HEK293T (cell line): ENCODE measurements around the gene TOMM40L.

Source experiments
- CTCF ChIA-PET: fragments of 350-600 bp; formaldehyde crosslinking; extraction: SDS; loops from one replicate; lab custom pipeline; 2021; ENCODE audit warnings: antibody characterized with exemption, inconsistent platforms; lab: Yijun Ruan, JAX
- POLR2A ChIA-PET: fragments of 350-600 bp; formaldehyde crosslinking; extraction: SDS; loops from one replicate; lab custom pipeline; 2020; ENCODE audit warnings: antibody characterized with exemption, inconsistent platforms; lab: Yijun Ruan, JAX
- DNase-seq: peaks from one replicate; pipeline ENCODE4 v3.0.0; 2012; ENCODE audit warnings: mixed read lengths; ENCODE audit errors: extremely low spot score
- ARNT ChIP-seq: fragments of 450-650 bp; IDR thresholded peaks from 2 replicates; pipeline ENCODE4 v1.6.1; 2017; ENCODE audit warnings: mild to moderate bottlenecking
- BHLHE40 ChIP-seq: fragments of 450-650 bp; IDR thresholded peaks from 2 replicates; pipeline ENCODE4 v1.6.1; 2016; ENCODE audit warnings: mild to moderate bottlenecking, moderate library complexity, borderline replicate concordance
- CTBP1 ChIP-seq: fragments of 450-650 bp; IDR thresholded peaks from 2 replicates; pipeline ENCODE4 v1.6.1; 2016; ENCODE audit warnings: borderline replicate concordance
- ELF4 ChIP-seq: fragments of 450-650 bp; IDR thresholded peaks from 2 replicates; pipeline ENCODE4 v1.6.1; 2017; ENCODE audit warnings: antibody characterized with exemption
- FOXA1 ChIP-seq: fragments of 450-650 bp; IDR thresholded peaks from 2 replicates; pipeline ENCODE4 v1.6.1; 2016; ENCODE audit warnings: mild to moderate bottlenecking
- FOXK2 ChIP-seq: fragments of 450-650 bp; IDR thresholded peaks from 2 replicates; pipeline ENCODE4 v1.6.1; 2016; ENCODE audit warnings: mild to moderate bottlenecking
- FOXM1 ChIP-seq: fragments of 450-650 bp; IDR thresholded peaks from 2 replicates; pipeline ENCODE4 v1.6.1; 2017; ENCODE audit warnings: mild to moderate bottlenecking, borderline replicate concordance
- HDGF ChIP-seq: fragments of 450-650 bp; IDR thresholded peaks from 2 replicates; pipeline ENCODE4 v1.6.1; 2017; ENCODE audit warnings: antibody characterized with exemption, borderline replicate concordance
- L3MBTL2 ChIP-seq: fragments of 450-650 bp; conservative IDR thresholded peaks from 2 replicates; pipeline ENCODE4 v1.6.1; 2016; ENCODE audit warnings: mild to moderate bottlenecking
- LEF1 ChIP-seq: fragments of 450-650 bp; IDR thresholded peaks from 2 replicates; pipeline ENCODE4 v1.6.1; 2017; ENCODE audit warnings: mild to moderate bottlenecking, borderline replicate concordance
- NFRKB ChIP-seq: fragments of 450-650 bp; IDR thresholded peaks from 2 replicates; pipeline ENCODE4 v1.6.1; 2016; ENCODE audit warnings: mild to moderate bottlenecking, moderate library complexity
- SP1 ChIP-seq: fragments of 450-650 bp; IDR thresholded peaks from 2 replicates; pipeline ENCODE4 v1.6.1; 2017
- SUZ12 ChIP-seq: fragments of 450-650 bp; IDR thresholded peaks from 2 replicates; pipeline ENCODE4 v1.6.1; 2016; ENCODE audit warnings: mild to moderate bottlenecking
- TARDBP ChIP-seq: fragments of 450-650 bp; IDR thresholded peaks from 2 replicates; pipeline ENCODE4 v1.6.1; 2016
- ZNF384 ChIP-seq: fragments of 450-650 bp; IDR thresholded peaks from 2 replicates; pipeline ENCODE4 v1.6.1; 2016
- TF ChIP-seq, protein P1 (sequence below): fragments of 450-650 bp; IDR thresholded peaks from 2 replicates; pipeline ENCODE4 v1.6.1; 2016

The TOMM40L gene

GRCh38 chr1:161225534-161226319 is at the start of gene TOMM40L:
TOMM40L (plus strand) TSS chr1:161226060; CDS start chr1:161226490, 430 bp downstream.
- DNase-seq: peak; percentile 99
- POLR2A ChIA-PET: interaction anchor here (0.7 to 1.3 kb wide), 20 partner anchors 10 to 174 kb away, joined by 3 to 25 read pairs (median 3); partner anchors contain the start of genes ADAMTS4, FCER1G, NDUFS2 and PPOX
- no peak for TF ChIP-seq CTBP1
- no peak for TF ChIP-seq SUZ12
- TF ChIP-seq ZNF384: peak; percentile 100
- TF ChIP-seq SP1: no peak
- TF ChIP-seq LEF1: no peak
- 0 out of 2 replicates have a peak, but pooled peaks have one; percentile 34 for TF ChIP-seq L3MBTL2
- TF ChIP-seq BHLHE40: no peak
- peak; percentile 81 for TF ChIP-seq NFRKB
- TF ChIP-seq, protein P1, sequence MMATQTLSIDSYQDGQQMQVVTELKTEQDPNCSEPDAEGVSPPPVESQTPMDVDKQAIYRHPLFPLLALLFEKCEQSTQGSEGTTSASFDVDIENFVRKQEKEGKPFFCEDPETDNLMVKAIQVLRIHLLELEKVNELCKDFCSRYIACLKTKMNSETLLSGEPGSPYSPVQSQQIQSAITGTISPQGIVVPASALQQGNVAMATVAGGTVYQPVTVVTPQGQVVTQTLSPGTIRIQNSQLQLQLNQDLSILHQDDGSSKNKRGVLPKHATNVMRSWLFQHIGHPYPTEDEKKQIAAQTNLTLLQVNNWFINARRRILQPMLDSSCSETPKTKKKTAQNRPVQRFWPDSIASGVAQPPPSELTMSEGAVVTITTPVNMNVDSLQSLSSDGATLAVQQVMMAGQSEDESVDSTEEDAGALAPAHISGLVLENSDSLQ: peak; percentile 100
- CTCF ChIA-PET: interaction anchor here (0.6 to 2.7 kb wide), 15 partner anchors 14 to 214 kb away, joined by 3 to 10 read pairs (median 4); partner anchors contain the start of gene ADAMTS4

DNA sequence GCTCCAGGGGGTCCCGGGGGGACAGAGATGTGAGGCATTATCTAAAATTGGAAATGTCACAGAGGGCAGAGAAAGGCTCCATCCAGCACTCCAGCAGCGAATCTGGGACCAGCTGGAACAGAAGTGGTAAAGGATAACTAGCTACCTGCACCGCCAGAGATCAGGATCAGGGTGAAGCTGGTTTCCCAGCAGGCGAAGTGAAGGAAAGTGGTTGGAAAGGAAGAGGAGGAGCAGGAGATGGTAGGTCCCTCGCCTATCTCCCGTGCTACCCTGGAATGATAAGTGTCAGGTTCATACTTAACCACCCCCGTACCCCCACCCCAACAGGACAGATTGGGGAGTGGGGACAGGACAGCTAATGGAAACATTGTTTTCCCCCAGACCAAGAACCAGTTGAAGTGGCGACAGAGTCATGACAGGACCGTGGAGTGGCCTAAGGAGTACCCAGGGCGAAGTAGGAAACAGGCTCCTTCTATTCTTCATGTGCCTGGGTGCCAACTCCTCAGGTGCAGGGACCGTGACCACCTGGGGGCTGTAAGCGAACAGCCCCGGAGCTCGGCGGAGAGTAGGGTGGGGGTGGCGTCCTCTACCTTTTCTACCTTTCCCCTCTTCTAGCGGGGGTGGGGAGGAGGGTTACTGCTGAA is 49.3 kb upstream of the TOMM40L start:
- no peak for DNase-seq
- TF ChIP-seq ZNF384 (no peak), CTBP1 (no peak), SUZ12 (no peak), SP1 (no peak), BHLHE40 (no peak), LEF1 (no peak), ARNT (no peak), TARDBP (no peak), NFRKB (no peak), FOXM1 (no peak)
- TF ChIP-seq, protein P1: no peak
- POLR2A ChIA-PET: interaction anchor here (0.7 to 1.8 kb wide), 6 partner anchors 10 to 42 kb away, joined by 3 to 14 read pairs (median 6); partner anchors contain the start of genes ADAMTS4, NDUFS2, PPOX and UFC1
- CTCF ChIA-PET: interaction anchor here (2.3 kb wide), 1 partner anchor 11 kb away, joined by 7 read pairs; the partner anchor contains the start of gene PPOX

- ChIA-PET POLR2A (interaction anchor here (0.7 to 1.8 kb wide), 6 partner anchors 11 to 43 kb away, joined by 3 to 14 read pairs (median 6); partner anchors contain the start of genes ADAMTS4, NDUFS2, PPOX and UFC1), CTCF (interaction anchor here (2.3 kb wide), 1 partner anchor 12 kb away, joined by 7 read pairs; the partner anchor contains the start of gene PPOX)
- TF ChIP-seq L3MBTL2 (peak; percentile 95), ELF4 (peak; percentile 69), CTBP1 (no peak), SP1 (0 out of 2 replicates have a peak, but pooled peaks have one; percentile 39)
- DNase-seq: peak; percentile 99
Measured at GRCh38 chr1:161177112-161177935, 48.5 kb upstream of the TOMM40L start, which contains the start of gene B4GALT3. B4GALT3 (minus strand) TSS chr1:161177507; CDS start chr1:161176060, 1,447 bp downstream.

GRCh38 chr1:161177936-161178244 is 48.0 kb upstream of the TOMM40L start:
- no peak for TF ChIP-seq L3MBTL2
- no peak for TF ChIP-seq ELF4
- TF ChIP-seq SP1: no peak
- TF ChIP-seq FOXK2: no peak
- TF ChIP-seq SUZ12: no peak
- TF ChIP-seq FOXA1: no peak
- TF ChIP-seq HDGF: no peak
- no peak for TF ChIP-seq NFRKB
- TF ChIP-seq LEF1: no peak
- TF ChIP-seq ARNT: no peak
- no peak for TF ChIP-seq ZNF384
- TF ChIP-seq BHLHE40: no peak
- TF ChIP-seq CTBP1: no peak
- TF ChIP-seq, protein P1: no peak
- TF ChIP-seq FOXM1: no peak
- no peak for TF ChIP-seq TARDBP
- ChIA-PET POLR2A (interaction anchor here (1.7 to 1.8 kb wide), 2 partner anchors 11 to 20 kb away, joined by 7 to 14 read pairs; partner anchors contain the start of genes ADAMTS4 and PPOX), CTCF (no interaction called here)
- DNase-seq: no peak

GRCh38 chr1:161179698-161180097 is 46.2 kb upstream of the TOMM40L start:
- TF ChIP-seq NFRKB: no peak
- no peak for TF ChIP-seq ARNT
- TF ChIP-seq ZNF384: no peak
- TF ChIP-seq CTBP1: no peak
- no peak for TF ChIP-seq ELF4
- no peak for TF ChIP-seq SP1
- TF ChIP-seq LEF1: no peak
- POLR2A ChIA-PET: no interaction called here
- CTCF ChIA-PET: interaction anchor here (0.6 to 0.7 kb wide), 2 partner anchors 25 to 561 kb away, joined by 4 read pairs; no protein-coding TSS in a partner anchor
- DNase-seq: no peak
